ENCODE results near the gene FHIP1B.

- TF ChIP-seq EP300 (IDR thresholded peaks at IDR 0.05; ENCODE audit: borderline replicate concordance), result no peak
- TF ChIP-seq TCF12 (IDR thresholded peaks at IDR 0.05; ENCODE audit: low read depth), result 0 out of 2 replicates have a peak, but pooled peaks have one; percentile 21
- no peak for TF ChIP-seq REST (IDR thresholded peaks at IDR 0.05; ENCODE audit: low read depth)
- TF ChIP-seq YY1 (IDR thresholded peaks at IDR 0.05; ENCODE audit: low read depth), result peak; percentile 91
- no peak for TF ChIP-seq ZBTB7A (IDR thresholded peaks at IDR 0.05; ENCODE audit: low read depth)
- TF ChIP-seq FOXM1 (IDR thresholded peaks at IDR 0.05; ENCODE audit: borderline replicate concordance, low read depth), result no peak
- TF ChIP-seq CREB1 (IDR thresholded peaks at IDR 0.05; ENCODE audit: low read depth), result no peak
- peak; percentile 44; the same call in 1 of the 2 replicates for TF ChIP-seq MAX (IDR thresholded peaks at IDR 0.05)
- TF ChIP-seq TAF1 (IDR thresholded peaks at IDR 0.05; ENCODE audit: low read depth), result peak; percentile 88
- no peak for TF ChIP-seq TEAD4 (IDR thresholded peaks at IDR 0.05)
- TF ChIP-seq USF1 (IDR thresholded peaks at IDR 0.05), result no peak
- TF ChIP-seq CEBPB (IDR thresholded peaks at IDR 0.05), result no peak
- TF ChIP-seq RAD21 (IDR thresholded peaks at IDR 0.05; ENCODE audit: low read depth), result no peak
These were observed at the start of gene FHIP1B for GRCh38 chr11:6234387-6235107.

All from Ishikawa (cell line).